ENCODE measurements around the gene HSPA12A.

HSPA12A gene

GRCh38 chr10:116660860-116661259, 81.5 kb downstream of the HSPA12A start:
- TF ChIP-seq POLR2A (IDR thresholded peaks at IDR 0.05; ENCODE audit: low read depth, low read length): no peak
- FAIRE-seq (no peak), DNase-seq (ENCODE audit: insufficient read length, low spot score) (no peak)

- FAIRE-seq: no peak
Measured at GRCh38 chr10:116659049-116659670, 83.2 kb downstream of the HSPA12A start.

GRCh38 chr10:116657863-116658551, 84.4 kb downstream of the HSPA12A start:
- FAIRE-seq (no peak), DNase-seq (ENCODE audit: insufficient read length, low spot score) (no peak)
- TF ChIP-seq POLR2A (IDR thresholded peaks at IDR 0.05; ENCODE audit: low read depth, low read length): no peak

More at GRCh38 chr10:116659049-116659670, 83.2 kb downstream of the HSPA12A start:
- TF ChIP-seq POLR2A (IDR thresholded peaks at IDR 0.05; ENCODE audit: low read depth, low read length): no peak
- DNase-seq (ENCODE audit: insufficient read length, low spot score): no peak

- no peak for TF ChIP-seq POLR2A (IDR thresholded peaks at IDR 0.05; ENCODE audit: low read depth, low read length)
- no peak for FAIRE-seq
- no peak for DNase-seq (ENCODE audit: insufficient read length, low spot score)
Measured at GRCh38 chr10:116656044-116656443, 86.3 kb downstream of the HSPA12A start.

- DNase-seq (ENCODE audit: insufficient read length, low spot score): no peak
- TF ChIP-seq POLR2A (IDR thresholded peaks at IDR 0.05; ENCODE audit: low read depth, low read length): no peak
- no peak for FAIRE-seq
Measured at GRCh38 chr10:116655568-116655967, 86.8 kb downstream of the HSPA12A start.

GRCh38 chr10:116654816-116655215, 87.5 kb downstream of the HSPA12A start:
- TF ChIP-seq POLR2A (IDR thresholded peaks at IDR 0.05; ENCODE audit: low read depth, low read length): no peak
- DNase-seq (ENCODE audit: insufficient read length, low spot score) (no peak), FAIRE-seq (no peak)

GRCh38 chr10:116653885-116654284, 88.5 kb downstream of the HSPA12A start:
- FAIRE-seq (no peak), DNase-seq (ENCODE audit: insufficient read length, low spot score) (no peak)
- no peak for TF ChIP-seq POLR2A (IDR thresholded peaks at IDR 0.05; ENCODE audit: low read depth, low read length)

- DNase-seq (ENCODE audit: insufficient read length, low spot score) (no peak), FAIRE-seq (no peak)
- no peak for TF ChIP-seq POLR2A (IDR thresholded peaks at IDR 0.05; ENCODE audit: low read depth, low read length)
Measured at GRCh38 chr10:116648903-116649302, 93.5 kb downstream of the HSPA12A start.

GRCh38 chr10:116646502-116646901, 95.9 kb downstream of the HSPA12A start:
- FAIRE-seq (no peak), DNase-seq (ENCODE audit: insufficient read length, low spot score) (no peak)
- TF ChIP-seq POLR2A (IDR thresholded peaks at IDR 0.05; ENCODE audit: low read depth, low read length): no peak

- TF ChIP-seq POLR2A (IDR thresholded peaks at IDR 0.05; ENCODE audit: low read depth, low read length): no peak
- DNase-seq (ENCODE audit: insufficient read length, low spot score) (no peak), FAIRE-seq (no peak)
Measured at GRCh38 chr10:116637830-116638229, 104.5 kb downstream of the HSPA12A start.

GRCh38 chr10:116636976-116637375, 105.4 kb downstream of the HSPA12A start:
- TF ChIP-seq POLR2A (IDR thresholded peaks at IDR 0.05; ENCODE audit: low read depth, low read length): no peak
- DNase-seq (ENCODE audit: insufficient read length, low spot score) (no peak), FAIRE-seq (no peak)

GRCh38 chr10:116636385-116636784, 106.0 kb downstream of the HSPA12A start:
- no peak for TF ChIP-seq POLR2A (IDR thresholded peaks at IDR 0.05; ENCODE audit: low read depth, low read length)
- FAIRE-seq: no peak
- no peak for DNase-seq (ENCODE audit: insufficient read length, low spot score)

- DNase-seq (ENCODE audit: insufficient read length, low spot score) (no peak), FAIRE-seq (no peak)
- no peak for TF ChIP-seq POLR2A (IDR thresholded peaks at IDR 0.05; ENCODE audit: low read depth, low read length)
Measured at GRCh38 chr10:116634126-116634975, 108.0 kb downstream of the HSPA12A start.

- no peak for DNase-seq (ENCODE audit: insufficient read length, low spot score)
- FAIRE-seq: no peak
- TF ChIP-seq POLR2A (IDR thresholded peaks at IDR 0.05; ENCODE audit: low read depth, low read length): no peak
Measured at GRCh38 chr10:116633216-116633600, 109.2 kb downstream of the HSPA12A start.

All from H54 (cell line).